ENCODE measurements around the gene CST6. TPM values are rescaled to one million over a fixed set of nuclear protein-coding genes. Genes with fewer than 3 reads are reported as not detected.

The CST6 gene
- total RNA-seq, 6 experiments from 2014 or later, result 0.33 to 0.83 TPM; not detected in 4

DNA sequence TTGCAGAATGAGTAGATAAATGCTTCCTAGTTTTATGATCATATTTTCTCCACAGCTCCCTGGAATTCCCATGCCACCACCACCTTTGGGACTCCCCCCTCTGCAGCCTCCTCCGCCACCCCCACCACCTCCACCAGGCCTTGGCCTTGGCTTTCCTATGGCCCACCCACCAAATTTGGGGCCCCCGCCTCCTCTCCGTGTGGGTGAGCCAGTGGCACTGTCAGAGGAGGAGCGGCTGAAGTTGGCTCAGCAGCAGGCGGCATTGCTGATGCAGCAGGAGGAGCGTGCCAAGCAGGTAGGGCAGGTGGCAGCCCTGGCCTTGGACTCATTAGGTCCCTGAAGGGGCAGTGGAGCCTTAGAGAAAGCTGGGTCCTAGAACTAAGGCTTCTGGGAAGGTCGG is 43.2 kb downstream of the CST6 start:
- peak overlapping the region; percentile 78 for H3K27ac Mint-ChIP-seq
- DNase-seq, result no peak
- peaks cover 36% of the 10 kb centered on the region for H3K4me1 Mint-ChIP-seq (ENCODE audit: low read depth)
- peaks cover 2% of the 10 kb centered on the region; the same call in 1 of the 2 replicates for H3K27me3 Mint-ChIP-seq (ENCODE audit: insufficient read depth)
- peaks cover 48% of the 10 kb centered on the region for H3K36me3 Mint-ChIP-seq (ENCODE audit: low read depth)
- H3K9me3 Mint-ChIP-seq, result no peaks in the 10 kb centered on the region
- TF ChIP-seq CTCF (IDR thresholded peaks at IDR 0.05), result no peak
- peak overlapping the region; percentile 68; the same call in 1 of the 2 replicates for H3K4me3 Mint-ChIP-seq

DNA sequence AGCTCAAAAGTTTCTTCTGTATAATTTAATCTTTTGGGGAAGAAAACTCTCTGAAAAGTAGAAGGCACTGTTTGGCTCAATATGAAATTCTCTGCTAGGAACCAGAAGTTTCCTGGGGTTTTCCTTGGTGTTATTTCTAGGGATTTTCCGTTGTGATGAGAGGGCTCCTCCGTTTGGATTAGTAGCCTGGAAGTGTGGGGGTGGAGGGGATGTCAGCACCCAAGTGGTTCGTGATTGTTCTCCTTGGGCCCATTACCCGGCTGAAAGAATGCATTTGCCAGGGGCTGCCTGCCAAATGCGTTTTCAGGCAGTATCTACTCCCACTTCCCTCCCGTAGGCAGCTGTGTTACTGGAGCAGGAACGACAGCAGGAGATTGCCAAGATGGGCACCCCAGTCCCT is 44.7 kb downstream of the CST6 start:
- Mint-ChIP-seq H3K9me3 (no peaks in the 10 kb centered on the region), H3K27me3 (ENCODE audit: insufficient read depth) (peaks cover 2% of the 10 kb centered on the region; the same call in 1 of the 2 replicates), H3K4me1 (ENCODE audit: low read depth) (peaks cover 26% of the 10 kb centered on the region), H3K27ac (no peak overlapping the region), H3K36me3 (ENCODE audit: low read depth) (peaks cover 60% of the 10 kb centered on the region), H3K4me3 (no peak overlapping the region)
- TF ChIP-seq CTCF (IDR thresholded peaks at IDR 0.05), result no peak
- DNase-seq, result no peak

DNA sequence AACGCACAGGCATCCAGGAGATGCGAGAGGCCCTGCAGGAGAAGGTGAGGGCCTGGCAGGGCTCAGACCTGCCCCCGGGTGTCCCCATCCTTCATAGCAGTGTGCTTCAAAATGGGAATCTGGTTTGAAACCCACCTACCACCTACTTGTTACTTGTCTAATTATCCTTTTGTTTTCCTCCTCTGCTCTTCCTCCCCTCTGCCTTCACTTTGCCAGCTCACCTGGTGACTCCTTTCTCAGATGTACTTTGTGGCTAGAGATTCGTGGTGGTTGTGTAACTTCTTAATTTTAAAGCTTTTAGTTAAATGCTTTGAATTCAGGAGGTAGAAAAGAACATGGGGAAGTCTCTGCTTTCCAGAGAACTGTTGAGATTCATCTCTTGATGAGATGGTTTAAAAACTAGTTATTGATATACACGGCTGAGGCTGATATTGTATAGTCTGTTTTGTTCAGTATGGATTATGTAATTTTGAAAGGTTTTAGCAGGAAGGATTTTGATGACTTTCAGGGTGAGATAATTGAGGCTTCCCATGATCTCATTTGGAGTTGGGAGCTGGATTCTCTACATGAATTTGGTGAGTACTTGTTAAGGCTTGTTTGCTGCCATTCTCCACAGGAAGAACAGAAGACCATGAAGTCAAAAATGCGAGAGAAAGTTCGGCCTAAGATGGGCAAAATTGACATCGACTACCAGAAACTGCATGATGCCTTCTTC is 48.3 kb downstream of the CST6 start:
- Mint-ChIP-seq H3K27me3 (ENCODE audit: insufficient read depth) (no peaks in the 10 kb centered on the region; the same call in 1 of the 2 replicates), H3K4me1 (ENCODE audit: low read depth) (peaks cover 5% of the 10 kb centered on the region), H3K9me3 (no peaks in the 10 kb centered on the region), H3K27ac (peak overlapping the region; percentile 0; the same call in 1 of the 2 replicates), H3K36me3 (ENCODE audit: low read depth) (peaks cover 63% of the 10 kb centered on the region), H3K4me3 (no peak overlapping the region)
- no peak for DNase-seq
- TF ChIP-seq CTCF (IDR thresholded peaks at IDR 0.05), result no peak

DNA sequence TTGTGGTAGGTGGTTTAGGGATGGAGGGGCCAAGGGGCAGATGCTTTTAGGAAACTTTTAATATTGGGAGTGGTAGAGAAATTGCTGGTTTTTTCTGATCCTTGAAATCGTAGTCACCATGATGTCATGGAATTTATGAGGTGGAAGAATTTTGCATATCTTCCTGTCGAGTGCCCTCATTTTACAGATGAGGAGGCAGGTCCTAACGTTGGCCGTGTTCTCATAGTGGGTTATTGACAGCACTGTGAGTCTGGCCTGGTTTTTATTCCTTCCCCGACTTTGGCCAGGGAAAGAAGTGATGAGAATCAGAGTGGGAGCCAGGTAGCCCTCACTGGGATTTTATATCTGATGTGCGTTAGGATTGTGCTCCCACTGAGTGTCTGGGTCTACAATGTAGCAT is 49.5 kb downstream of the CST6 start:
- no peaks in the 10 kb centered on the region for H3K9me3 Mint-ChIP-seq
- TF ChIP-seq CTCF (IDR thresholded peaks at IDR 0.05), result no peak
- H3K36me3 Mint-ChIP-seq (ENCODE audit: low read depth), result peaks cover 63% of the 10 kb centered on the region
- no peaks in the 10 kb centered on the region for H3K4me1 Mint-ChIP-seq (ENCODE audit: low read depth)
- no peak overlapping the region; the same call in 1 of the 2 replicates for H3K4me3 Mint-ChIP-seq
- DNase-seq, result no peak
- no peaks in the 10 kb centered on the region; the same call in 1 of the 2 replicates for H3K27me3 Mint-ChIP-seq (ENCODE audit: insufficient read depth)
- peak overlapping the region; percentile 31 for H3K27ac Mint-ChIP-seq

GRCh38 chr11:66062408-66062807 is 50.6 kb downstream of the CST6 start:
- no peak for TF ChIP-seq CTCF (IDR thresholded peaks at IDR 0.05)
- no peak overlapping the region for H3K4me3 Mint-ChIP-seq

More at GRCh38 chr11:66062408-66062807, 50.6 kb downstream of the CST6 start:
- Mint-ChIP-seq H3K4me1 (ENCODE audit: low read depth) (no peaks in the 10 kb centered on the region), H3K27ac (peak overlapping the region; percentile 38; the same call in 1 of the 2 replicates), H3K36me3 (ENCODE audit: low read depth) (peaks cover 64% of the 10 kb centered on the region), H3K9me3 (no peaks in the 10 kb centered on the region), H3K27me3 (ENCODE audit: insufficient read depth) (no peaks in the 10 kb centered on the region; the same call in 1 of the 2 replicates)
- DNase-seq, result no peak

Other genes starting within 250 kb of the CST6 start
- 10 to 100 TPM in 2 of 6 experiments, 1 to 10 TPM in 4; 8.7 to 11.1 (median 9.5) TPM for gene AP5B1, start 231.0 kb upstream of the CST6 start, total RNA-seq (2021; fragmentation: NEBNext Ultra II Directional; extraction: Animal tissue kit (Norgen Biotek cat#: 25700))
- not detected for gene OVOL1, start 224.9 kb upstream of the CST6 start, total RNA-seq (2021; fragmentation: NEBNext Ultra II Directional; extraction: Animal tissue kit (Norgen Biotek cat#: 25700))
- gene SNX32, start 178.0 kb upstream of the CST6 start, total RNA-seq (2021; fragmentation: NEBNext Ultra II Directional; extraction: Animal tissue kit (Norgen Biotek cat#: 25700)), result not detected
- 1,000 to 10,000 TPM; 2,002 to 2,288 (median 2,238) TPM for gene CFL1, start 153.8 kb upstream of the CST6 start, total RNA-seq (2021; fragmentation: NEBNext Ultra II Directional; extraction: Animal tissue kit (Norgen Biotek cat#: 25700))
- gene MUS81, start 151.6 kb upstream of the CST6 start, total RNA-seq (2021; fragmentation: NEBNext Ultra II Directional; extraction: Animal tissue kit (Norgen Biotek cat#: 25700)), result 10 to 100 TPM; 38.4 to 47.9 (median 43.1) TPM
- 100 to 1,000 TPM; 318 to 359 (median 329) TPM for gene EFEMP2, start 139.2 kb upstream of the CST6 start, total RNA-seq (2021; fragmentation: NEBNext Ultra II Directional; extraction: Animal tissue kit (Norgen Biotek cat#: 25700))
- gene CTSW, start 132.2 kb upstream of the CST6 start, total RNA-seq (2021; fragmentation: NEBNext Ultra II Directional; extraction: Animal tissue kit (Norgen Biotek cat#: 25700)), result under 1 TPM in 4 of 6 experiments, not detected in 2; 0.11 to 0.22 (median 0.14) TPM
- 100 to 1,000 TPM; 117 to 145 (median 135) TPM for gene FIBP, start 123.5 kb upstream of the CST6 start, total RNA-seq (2021; fragmentation: NEBNext Ultra II Directional; extraction: Animal tissue kit (Norgen Biotek cat#: 25700))
- gene CCDC85B, start 121.3 kb upstream of the CST6 start, total RNA-seq (2021; fragmentation: NEBNext Ultra II Directional; extraction: Animal tissue kit (Norgen Biotek cat#: 25700)), result 100 to 1,000 TPM in 2 of 6 experiments, 10 to 100 TPM in 4; 78.9 to 112 (median 87.7) TPM
- gene FOSL1, start 111.6 kb upstream of the CST6 start, total RNA-seq (2021; fragmentation: NEBNext Ultra II Directional; extraction: Animal tissue kit (Norgen Biotek cat#: 25700)), result 100 to 1,000 TPM; 134 to 275 (median 234) TPM
- gene C11orf68, start 92.9 kb upstream of the CST6 start, total RNA-seq (2021; fragmentation: NEBNext Ultra II Directional; extraction: Animal tissue kit (Norgen Biotek cat#: 25700)), result 10 to 100 TPM; 79.0 to 94.6 (median 85.0) TPM
- gene DRAP1, start 92.6 kb upstream of the CST6 start, total RNA-seq (2021; fragmentation: NEBNext Ultra II Directional; extraction: Animal tissue kit (Norgen Biotek cat#: 25700)), result 100 to 1,000 TPM; 362 to 687 (median 615) TPM
- gene TSGA10IP, start 66.5 kb upstream of the CST6 start, total RNA-seq (2021; fragmentation: NEBNext Ultra II Directional; extraction: Animal tissue kit (Norgen Biotek cat#: 25700)), result under 1 TPM in 1 of 6 experiments, not detected in 5; 0.23 TPM
- 10 to 100 TPM; 51.7 to 69.3 (median 61.0) TPM for gene SART1, start 50.3 kb upstream of the CST6 start, total RNA-seq (2021; fragmentation: NEBNext Ultra II Directional; extraction: Animal tissue kit (Norgen Biotek cat#: 25700))
- 10 to 100 TPM; 28.6 to 36.8 (median 31.7) TPM for gene EIF1AD, start 9.9 kb upstream of the CST6 start, total RNA-seq (2021; fragmentation: NEBNext Ultra II Directional; extraction: Animal tissue kit (Norgen Biotek cat#: 25700))
- gene BANF1, start 9.5 kb upstream of the CST6 start, total RNA-seq (2021; fragmentation: NEBNext Ultra II Directional; extraction: Animal tissue kit (Norgen Biotek cat#: 25700)), result 100 to 1,000 TPM; 257 to 337 (median 300) TPM
- 1 to 10 TPM; 2.1 to 3.8 (median 2.7) TPM for gene CATSPER1, start 14.5 kb downstream of the CST6 start, total RNA-seq (2021; fragmentation: NEBNext Ultra II Directional; extraction: Animal tissue kit (Norgen Biotek cat#: 25700))
- under 1 TPM in 1 of 6 experiments, not detected in 5; 0.14 TPM for gene GAL3ST3, start 37.2 kb downstream of the CST6 start, total RNA-seq (2021; fragmentation: NEBNext Ultra II Directional; extraction: Animal tissue kit (Norgen Biotek cat#: 25700))
- gene SF3B2, start 40.4 kb downstream of the CST6 start, total RNA-seq (2021; fragmentation: NEBNext Ultra II Directional; extraction: Animal tissue kit (Norgen Biotek cat#: 25700)), result 100 to 1,000 TPM; 199 to 240 (median 222) TPM
- 100 to 1,000 TPM in 2 of 6 experiments, 10 to 100 TPM in 4; 82.8 to 114 (median 91.8) TPM for gene PACS1, start 58.3 kb downstream of the CST6 start, total RNA-seq (2021; fragmentation: NEBNext Ultra II Directional; extraction: Animal tissue kit (Norgen Biotek cat#: 25700))
- 10 to 100 TPM; 43.4 to 51.9 (median 46.0) TPM for gene KLC2, start 245.7 kb downstream of the CST6 start, total RNA-seq (2021; fragmentation: NEBNext Ultra II Directional; extraction: Animal tissue kit (Norgen Biotek cat#: 25700))

Data from HFFc6 (cell line).